Measurements from ENCODE around the gene RUNX1. TPM values are rescaled to one million over a fixed set of nuclear protein-coding genes. Genes with fewer than 3 reads are reported as not detected.

Gene RUNX1
- total and polyA plus RNA-seq, 2 of the 13 experiments (the other 11 are each of a cell fraction or from before 2014, with no cell fraction given) = 5.4 to 6.4 TPM

- TF ChIP-seq ATRX (CRISPR knock-in tag; IDR thresholded peaks at IDR 0.05; ENCODE audit: borderline replicate concordance) (no peak), ZNF335 (CRISPR knock-in tag; IDR thresholded peaks at IDR 0.05) (no peak), ZNF331 (CRISPR knock-in tag; IDR thresholded peaks at IDR 0.05) (no peak)
Measured at GRCh38 chr21:35066824-35067223, 17.7 kb upstream of the RUNX1 start (continued).

GRCh38 chr21:35063428-35064172 is 14.5 kb upstream of the RUNX1 start:
- no peak overlapping the region for H3K27ac ChIP-seq (ENCODE audit: extremely low read length, insufficient read depth, low read length)
- no peaks in the 10 kb centered on the region for H3K9me3 ChIP-seq (ENCODE audit: low read length)
- WGBS (ENCODE audit: low lambda C conversion rate) = 64% methylated on average over 6 of the region's 6 CpGs
- ChIA-PET POLR2A (no interaction called here), CTCF (ENCODE audit: low intra/inter-chr PET ratio, low total read pairs) (no interaction called here)
- peaks cover 0 to 1% of the 10 kb centered on the region in 2 experiments; a peak in 1 of 5 replicates for H3K27me3 ChIP-seq (ENCODE audit: control insufficient read depth in 1 of 2, insufficient read depth in 2 of 2, low read length in 2 of 2)
- H3K4me3 ChIP-seq (replicated peaks in 1 of 3; ENCODE audit: insufficient read depth in 1 of 3, low read depth in 2 of 3, low read length in 3 of 3) = no peak overlapping the region
- no peak overlapping the region for H3K4me2 ChIP-seq (ENCODE audit: low read depth, low read length)
- no peaks in the 10 kb centered on the region for H3K79me2 ChIP-seq (ENCODE audit: insufficient read depth, low read length)
- no peaks in the 10 kb centered on the region for H3K4me1 ChIP-seq (ENCODE audit: insufficient read depth, low read length)
- H2AFZ ChIP-seq (ENCODE audit: low read length) = no peak overlapping the region
- DNase-seq (ENCODE audit: low spot score) = no peak
- no peak overlapping the region for H3K9ac ChIP-seq (ENCODE audit: insufficient read depth, low read depth, low read length)
- H4K20me1 ChIP-seq (ENCODE audit: insufficient read depth, low read length) = no peaks in the 10 kb centered on the region
- no peak for FAIRE-seq
- TF ChIP-seq ZNF646 (CRISPR knock-in tag; IDR thresholded peaks at IDR 0.05) (peak; percentile 45; the same call in 1 of the 2 replicates), JUND (CRISPR knock-in tag; IDR thresholded peaks at IDR 0.05) (no peak)
- ATAC-seq = no peak
- intact Hi-C loops (cut with micrococcal nuclease; ENCODE audit: unreplicated experiment) (no loop called here), in situ Hi-C loops (cut with HindIII; ENCODE audit: extremely low pct_ligation_motif_present, low pct_unique_long_range_greater_than_20kb) (no loop called here)
- BruUV-seq (replicated peaks) = no TSS peak
- no peaks in the 10 kb centered on the region for H3K36me3 ChIP-seq (replicated peaks in 1 of 2; ENCODE audit: control insufficient read depth in 1 of 2, insufficient read depth in 2 of 2, low read length in 2 of 2)

Measured in HepG2 (cell line).